Stimulated activated CD4-positive, alpha-beta T cell treated with anti-CD3 and anti-CD28 coated beads, Interleukin-2, amount 100 ng/mL, for 48 hours (primary cell): ENCODE data around the gene IKZF5.

Source experiments
- DNase-seq, 2 donors: peaks; one replicate each; pipeline ENCODE4 v3.0.0-alpha.2; 2020

Gene IKZF5

DNA sequence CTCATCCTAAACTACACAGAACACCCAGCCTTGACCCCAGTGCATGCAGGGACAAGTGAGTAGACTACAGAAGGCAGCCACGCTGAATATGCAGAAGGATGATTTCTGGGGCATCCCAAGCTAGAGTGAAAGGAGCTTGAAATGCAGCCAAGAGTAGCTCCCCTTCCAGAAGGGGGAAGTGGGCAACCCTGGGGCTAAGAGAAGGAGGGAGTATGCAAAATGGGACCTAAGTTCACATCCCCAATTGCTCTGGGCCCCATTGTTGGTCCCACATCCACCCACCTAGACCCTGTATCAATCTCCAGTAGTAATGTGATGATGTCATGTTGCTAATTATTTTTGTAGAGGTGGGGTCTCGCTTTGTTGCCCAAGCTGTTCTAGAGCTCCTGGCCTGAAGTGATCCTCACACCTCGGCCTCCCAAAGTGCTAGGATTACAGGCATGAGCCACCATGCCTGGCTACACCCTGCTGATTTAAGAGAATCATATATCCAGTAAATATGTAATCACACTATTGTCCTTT lies 34.0 kb downstream of the IKZF5 start:
- no peak for DNase-seq

- DNase-seq, result no peak
These were observed 34.6 kb downstream of the IKZF5 start for GRCh38 chr10:122974023-122974422.

GRCh38 chr10:122968698-122969097 lies 39.9 kb downstream of the IKZF5 start:
- DNase-seq, result no peak

DNA sequence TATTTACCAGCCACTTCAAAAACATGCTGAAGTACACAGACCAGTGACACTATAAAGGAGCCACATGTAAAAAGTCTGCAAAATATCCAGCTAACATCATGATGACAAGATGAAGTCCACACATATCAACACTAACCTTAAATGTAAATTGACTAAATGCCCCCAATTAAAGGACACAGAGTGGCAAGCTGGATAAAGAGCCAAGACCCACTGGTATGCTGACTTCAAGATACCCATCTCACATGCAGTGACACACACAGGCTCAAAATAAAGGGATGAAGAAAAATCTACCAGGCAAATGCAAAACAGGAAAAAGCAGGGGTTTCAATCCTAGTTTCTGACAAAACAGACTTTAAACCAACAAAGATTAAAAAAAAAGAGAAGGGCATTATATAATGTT lies 41.7 kb downstream of the IKZF5 start:
- DNase-seq, result no peak

- DNase-seq, result no peak
These were observed 46.2 kb downstream of the IKZF5 start for GRCh38 chr10:122962405-122962804.

GRCh38 chr10:122957474-122957873 lies 51.1 kb downstream of the IKZF5 start:
- DNase-seq, result no peak

DNA sequence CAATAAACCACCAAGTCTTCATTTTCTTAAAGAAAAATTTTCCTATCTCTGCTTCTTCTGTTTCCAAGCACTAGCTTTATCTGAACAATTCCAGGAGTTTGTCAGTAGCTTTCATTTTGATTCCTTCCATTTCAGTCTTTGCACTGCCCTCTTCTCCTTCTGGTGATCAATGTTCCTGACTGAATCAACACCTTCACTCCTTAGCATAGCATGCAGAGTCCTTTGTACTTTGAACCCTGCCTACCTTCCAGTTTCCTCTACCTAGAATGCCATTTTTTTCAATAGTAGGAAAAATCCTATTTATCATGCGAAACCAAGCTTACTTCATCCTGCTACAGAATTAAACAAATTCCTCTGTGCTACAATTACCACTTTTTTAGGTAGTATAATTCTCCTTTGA lies 52.7 kb downstream of the IKZF5 start:
- DNase-seq, result no peak

DNA sequence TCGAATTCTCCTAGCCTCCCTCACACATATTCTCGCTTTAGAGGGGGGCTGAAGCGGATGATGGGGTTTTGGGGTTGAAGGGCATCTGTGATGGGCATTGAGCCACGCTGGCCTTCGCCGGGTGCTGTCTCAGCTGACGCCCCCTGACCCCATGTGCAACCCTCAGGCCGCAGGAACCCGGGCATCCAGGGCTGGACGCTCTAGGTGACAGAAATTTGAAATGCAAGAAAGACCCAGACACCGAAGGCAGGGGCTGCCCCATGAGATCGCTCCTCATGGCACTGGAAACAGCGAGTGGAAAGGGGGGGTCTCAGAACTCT lies 53.9 kb downstream of the IKZF5 start:
- no peak for DNase-seq

DNA sequence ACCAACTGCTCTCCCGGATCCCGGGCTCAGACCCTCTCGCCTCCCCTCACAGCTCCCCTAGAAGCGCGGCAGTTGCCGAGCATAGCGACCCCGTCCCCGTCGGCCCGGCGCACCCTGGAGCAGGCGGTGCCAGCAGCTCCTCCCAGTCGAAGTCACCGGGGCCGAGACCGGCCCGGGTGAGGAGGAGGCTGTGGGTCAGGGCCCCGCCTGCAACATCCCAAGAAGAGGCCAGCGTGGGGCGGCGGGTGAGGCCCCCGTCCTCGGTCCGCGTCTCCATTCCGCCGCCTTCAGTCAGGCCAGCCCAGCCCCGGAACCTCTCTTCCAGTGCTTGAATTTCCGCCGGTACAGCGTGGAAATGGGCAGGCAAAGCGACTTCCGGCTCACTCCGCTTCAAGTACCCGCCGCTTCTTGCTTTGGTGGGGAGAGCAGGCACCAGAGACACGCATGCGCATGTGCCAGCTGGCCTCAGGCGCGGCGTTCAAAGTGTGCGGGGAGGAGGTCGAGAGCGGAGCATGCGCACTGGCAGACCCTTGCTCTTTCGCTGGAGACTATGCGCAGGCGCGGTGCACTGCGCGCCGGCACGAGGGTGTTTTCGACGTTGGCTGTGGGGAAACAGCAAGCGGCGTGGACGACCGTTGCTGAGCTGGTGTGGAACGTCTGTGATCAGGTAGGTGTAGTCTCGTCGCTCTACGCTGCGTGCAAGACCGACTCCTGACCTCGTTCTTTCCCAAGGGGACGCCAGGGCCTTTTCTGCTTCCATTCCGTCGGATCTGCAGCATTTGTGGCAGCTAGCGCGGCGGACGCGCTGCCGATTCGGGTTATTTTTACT lies 54.5 kb downstream of the IKZF5 start, which contains the start of gene C10orf88:
Gene C10orf88, minus strand, starts transcription at position 326 of the 829 bp plus-strand sequence. Its CDS starts 49 bp downstream, at position 277.
- DNase-seq, result peak; percentile 93 to 95

DNA sequence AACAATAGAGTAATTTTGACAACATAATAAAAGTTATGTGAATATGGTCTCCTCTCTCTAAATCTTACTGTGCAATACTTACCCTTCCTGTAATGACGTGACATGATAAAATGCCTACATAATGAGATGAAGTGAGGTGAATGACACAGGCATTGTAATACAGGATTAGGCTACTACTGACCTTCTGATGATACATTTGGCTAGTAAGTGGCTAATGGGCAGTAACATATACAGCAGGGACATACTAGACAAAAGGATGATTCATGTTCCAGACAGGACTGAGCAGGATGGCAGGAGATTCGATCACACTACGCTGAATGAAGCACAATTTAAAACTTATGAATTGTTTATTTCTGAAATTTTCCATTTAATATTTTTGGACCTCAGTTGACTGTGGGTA lies 59.3 kb downstream of the IKZF5 start:
- no peak for DNase-seq
